HFFc6 (cell line): Measurements from ENCODE around the gene RBMS3. TPM values are rescaled to one million over a fixed set of nuclear protein-coding genes. Genes with fewer than 3 reads are reported as not detected.

Experiments used
- DNase-seq: peaks from one replicate; pipeline ENCODE4 v3.0.0-alpha.2; 2018
- H3K27ac Mint-ChIP-seq: 2 replicates; pipeline ENCODE4 v1.8.0; 2020; ENCODE audit warnings: mild to moderate bottlenecking, mixed read lengths
- H3K27me3 Mint-ChIP-seq: 2 replicates; pipeline ENCODE4 v1.8.0; 2021; ENCODE audit warnings: mild to moderate bottlenecking, moderate library complexity, mixed read lengths; ENCODE audit not compliant: insufficient read depth
- H3K36me3 Mint-ChIP-seq: 2 replicates; pipeline ENCODE4 v1.8.0; 2021; ENCODE audit warnings: low read depth, mixed read lengths
- H3K4me1 Mint-ChIP-seq: 2 replicates; pipeline ENCODE4 v1.8.0; 2020; ENCODE audit warnings: low read depth, mixed read lengths
- H3K4me3 Mint-ChIP-seq: 2 replicates; pipeline ENCODE4 v1.8.0; 2020; ENCODE audit warnings: mild to moderate bottlenecking, moderate library complexity, mixed read lengths
- H3K9me3 Mint-ChIP-seq: 2 replicates; pipeline ENCODE4 v1.8.0; 2020; ENCODE audit warnings: mild to moderate bottlenecking, mixed read lengths
- CTCF ChIP-seq: fragments of 200-600 bp; sonication (generic); IDR thresholded peaks from 2 replicates; pipeline ENCODE4 v1.5.0; 2021; ENCODE audit warnings: antibody characterized with exemption, mild to moderate bottlenecking
- total RNA-seq, 6 experiments: library from RNA; stranded (reverse); fragmentation: NEBNext Ultra II Directional; extraction: Animal tissue kit (Norgen Biotek cat#: 25700); gene quantifications; 2 replicates in 1 of 6; 3 replicates in 5 of 6; pipeline ENCODE4 v1.2.3, GENCODE V29; 2021

RBMS3 gene
- total RNA-seq, 6 experiments from 2014 or later: 22.8 to 46.9 (median 39.4) TPM

GRCh38 chr3:29540544-29540943 lies 259.7 kb downstream of the RBMS3 start:
- Mint-ChIP-seq H3K27ac (no peak overlapping the region), H3K27me3 (no peaks in the 10 kb centered on the region), H3K4me3 (no peak overlapping the region), H3K4me1 (peaks cover 11% of the 10 kb centered on the region), H3K36me3 (no peaks in the 10 kb centered on the region), H3K9me3 (no peaks in the 10 kb centered on the region)
- no peak for DNase-seq
- no peak for TF ChIP-seq CTCF

DNA sequence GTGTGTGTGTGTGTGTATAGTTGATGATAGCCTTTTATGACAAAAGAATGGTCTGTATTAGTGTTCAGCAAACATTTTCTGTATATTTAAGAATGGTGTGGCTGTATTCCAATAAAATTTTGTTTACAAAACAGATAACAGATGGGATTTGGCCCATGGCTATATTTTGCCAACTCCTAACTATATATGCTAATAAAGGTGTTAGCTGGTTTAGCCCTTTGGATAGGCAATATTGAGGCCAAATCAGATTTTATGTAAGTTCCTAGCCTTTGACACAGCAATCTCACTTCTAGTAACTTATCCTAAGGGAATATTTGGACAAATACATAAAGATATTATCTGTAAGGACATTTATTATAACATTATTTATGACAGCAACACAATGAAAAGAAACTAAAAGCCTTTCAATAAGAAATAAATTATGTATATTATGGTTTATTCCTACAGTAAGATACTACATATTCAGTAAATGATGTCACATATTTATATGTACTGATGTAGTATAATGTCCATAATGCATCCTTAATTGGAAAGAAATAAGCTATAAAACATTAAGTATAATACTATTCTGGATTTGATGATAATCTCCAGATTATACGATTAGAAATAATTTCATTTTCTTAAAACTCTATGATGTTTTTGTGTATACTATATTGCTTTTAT lies 264.0 kb downstream of the RBMS3 start:
- no peak for TF ChIP-seq CTCF
- DNase-seq: no peak
- no peaks in the 10 kb centered on the region for H3K4me1 Mint-ChIP-seq
- no peak overlapping the region for H3K4me3 Mint-ChIP-seq
- H3K27ac Mint-ChIP-seq: no peak overlapping the region
- H3K27me3 Mint-ChIP-seq: no peaks in the 10 kb centered on the region
- H3K9me3 Mint-ChIP-seq: no peaks in the 10 kb centered on the region
- no peaks in the 10 kb centered on the region for H3K36me3 Mint-ChIP-seq

DNA sequence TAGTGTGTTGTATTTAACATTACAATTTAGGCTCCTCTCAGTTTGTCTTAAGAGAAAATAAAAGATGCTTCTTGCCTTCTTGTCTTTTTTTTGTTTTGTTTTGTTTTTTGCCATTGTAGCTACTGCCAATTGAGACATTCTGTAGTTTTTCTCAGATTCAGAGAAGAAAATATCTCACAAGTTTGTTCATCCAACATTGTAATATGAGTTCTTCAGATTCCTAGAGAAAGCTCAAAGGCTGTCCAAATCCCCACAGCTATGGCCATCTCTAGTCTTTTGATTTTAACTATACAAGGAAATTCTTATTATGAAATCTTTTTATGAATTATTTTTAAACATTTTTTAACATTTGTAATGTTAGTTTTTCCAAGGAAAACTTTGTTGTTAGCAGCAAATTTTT lies 264.7 kb downstream of the RBMS3 start:
- no peak for TF ChIP-seq CTCF
- no peaks in the 10 kb centered on the region for H3K9me3 Mint-ChIP-seq
- H3K27me3 Mint-ChIP-seq: no peaks in the 10 kb centered on the region
- no peak for DNase-seq
- no peaks in the 10 kb centered on the region for H3K4me1 Mint-ChIP-seq
- peaks cover under 1% of the 10 kb centered on the region; the same call in 1 of the 2 replicates for H3K36me3 Mint-ChIP-seq
- no peak overlapping the region for H3K4me3 Mint-ChIP-seq
- H3K27ac Mint-ChIP-seq: no peak overlapping the region

- no peak for TF ChIP-seq CTCF
- H3K9me3 Mint-ChIP-seq: no peaks in the 10 kb centered on the region
- no peak overlapping the region for H3K4me3 Mint-ChIP-seq
- DNase-seq: no peak
- peaks cover 33% of the 10 kb centered on the region for H3K4me1 Mint-ChIP-seq
- peaks cover 6% of the 10 kb centered on the region; the same call in 1 of the 2 replicates for H3K36me3 Mint-ChIP-seq
- no peak overlapping the region for H3K27ac Mint-ChIP-seq
- no peaks in the 10 kb centered on the region for H3K27me3 Mint-ChIP-seq
Measured at GRCh38 chr3:29552051-29552450, 271.2 kb downstream of the RBMS3 start.

- H3K36me3 Mint-ChIP-seq: peaks cover 6% of the 10 kb centered on the region; the same call in 1 of the 2 replicates
- no peak for DNase-seq
- no peak for TF ChIP-seq CTCF
- H3K4me3 Mint-ChIP-seq: no peak overlapping the region
- H3K27ac Mint-ChIP-seq: no peak overlapping the region
- peaks cover 33% of the 10 kb centered on the region for H3K4me1 Mint-ChIP-seq
- H3K27me3 Mint-ChIP-seq: no peaks in the 10 kb centered on the region
- no peaks in the 10 kb centered on the region for H3K9me3 Mint-ChIP-seq
Measured at GRCh38 chr3:29554566-29554965, 273.7 kb downstream of the RBMS3 start.
